GM12878 (cell line): ENCODE results near the gene PF4V1. TPM values are rescaled to one million over a fixed set of nuclear protein-coding genes. Genes with fewer than 3 reads are reported as not detected.

Experiments used
- ATAC-seq: fragments of 200-7000 bp; cut with Tn5 transposase; 3 replicates; pipeline ENCODE4 v1.9.1; 2020; ENCODE audit warnings: mild to moderate bottlenecking, moderate library complexity
- BruUV-seq: library from RNA; stranded (reverse); fragments of 400-500 nt; replicated peaks from 2 replicates; lab custom pipeline; 2021; lab: Mats Ljungman, UMichigan
- CTCF ChIA-PET: fragments of 300-600 bp; sonication (Branson Sonifier 250); formaldehyde crosslinking; extraction: SDS; loops from one replicate; lab custom pipeline; 2021; ENCODE audit warnings: inconsistent platforms; lab: Yijun Ruan, JAX
- POLR2A ChIA-PET: fragments of 350-600 bp; formaldehyde crosslinking; extraction: SDS; loops from one replicate; lab custom pipeline; 2021; ENCODE audit warnings: inconsistent platforms; lab: Charles Lee
- RAD21 ChIA-PET: fragments of 300-600 bp; sonication (Branson Sonifier 250); formaldehyde crosslinking; loops from one replicate; lab custom pipeline; 2023; ENCODE audit warnings: antibody characterized with exemption; ENCODE audit not compliant: unreplicated experiment; lab: Charles Lee
- SMC1A ChIA-PET: fragments of 300-600 bp; sonication (Branson Sonifier 250); formaldehyde crosslinking; loops from one replicate; lab custom pipeline; 2023; ENCODE audit not compliant: unreplicated experiment, uncharacterized antibody; lab: Charles Lee
- DNase-seq: peaks from one replicate; pipeline ENCODE4 v3.0.0-alpha.2; 2011; ENCODE audit warnings: low read depth, low spot score
- FAIRE-seq: peaks from 3 replicates; lab custom pipeline; 2011; peaks lifted over from hg19 to GRCh38; lab: Jason Lieb, UNC
- H2AFZ ChIP-seq: 2 replicates; pipeline ENCODE4 v1.6.0; 2011; ENCODE audit warnings: low read depth, low read length, control low read depth; ENCODE audit not compliant: control insufficient read depth
- H3K27ac ChIP-seq: 2 replicates; pipeline ENCODE4 v1.5.1; 2011; ENCODE audit warnings: control low read depth; ENCODE audit not compliant: control insufficient read depth, insufficient read depth
- H3K27me3 ChIP-seq, 2 experiments: replicated peaks in 1 of 2; 2 replicates each; pipeline versions ENCODE4 v1.6.0 to v1.6.1; 2011; ENCODE audit warnings: low read length in 1 of 2; ENCODE audit not compliant: control insufficient read depth in 2 of 2, insufficient read depth in 2 of 2
- H3K36me3 ChIP-seq, 2 experiments: 2 replicates each; pipeline ENCODE4 v1.5.1; 2011; ENCODE audit warnings: low read length in 1 of 2; ENCODE audit not compliant: control insufficient read depth in 2 of 2, insufficient read depth in 2 of 2
- H3K4me1 ChIP-seq: 2 replicates; pipeline ENCODE4 v1.6.1; 2011; ENCODE audit warnings: mild to moderate bottlenecking, low read length, moderate library complexity, mixed read lengths; ENCODE audit not compliant: control insufficient read depth, insufficient read depth
- H3K4me2 ChIP-seq: 2 replicates; pipeline ENCODE4 v1.6.0; 2011; ENCODE audit warnings: control low read depth; ENCODE audit not compliant: control insufficient read depth, insufficient read depth
- H3K4me3 ChIP-seq: fragments of 200-600 bp; sonication (generic); 2 replicates; pipeline ENCODE4 v1.5.1; 2016
- H3K79me2 ChIP-seq: 2 replicates; pipeline ENCODE4 v1.6.0; 2011; ENCODE audit warnings: low read length; ENCODE audit not compliant: control insufficient read depth, insufficient read depth
- H3K9ac ChIP-seq: 2 replicates; pipeline ENCODE4 v1.8.0; 2011; ENCODE audit warnings: low read length, control low read depth, mixed read lengths; ENCODE audit not compliant: control insufficient read depth, insufficient read depth
- H3K9me3 ChIP-seq: replicated peaks from 3 replicates; pipeline ENCODE4 v1.5.1; 2011; ENCODE audit warnings: mild to moderate bottlenecking, low read length; ENCODE audit not compliant: control insufficient read depth, insufficient read depth
- H4K20me1 ChIP-seq: 2 replicates; pipeline ENCODE4 v1.6.0; 2011; ENCODE audit not compliant: control insufficient read depth, insufficient read depth
- IKZF2 ChIP-seq, 2 experiments: fragments of 450-650 bp; IDR thresholded peaks; 2 replicates each; pipeline ENCODE4 v1.6.1; 2017; ENCODE audit warnings: mild to moderate bottlenecking in 2 of 2, moderate library complexity in 2 of 2
- NFYA ChIP-seq: IDR thresholded peaks from 2 replicates; pipeline ENCODE4 v1.6.1; 2011; ENCODE audit warnings: low read depth, mild to moderate bottlenecking, low read length, improper control_type of control experiment, borderline replicate concordance
- NFYB ChIP-seq: IDR thresholded peaks from 2 replicates; pipeline ENCODE4 v1.6.1; 2011; ENCODE audit warnings: low read depth, mild to moderate bottlenecking, low read length, improper control_type of control experiment, moderate library complexity; ENCODE audit not compliant: insufficient read depth
- NR2C2 ChIP-seq: IDR thresholded peaks from 2 replicates; pipeline ENCODE4 v1.6.1; 2011; ENCODE audit warnings: borderline replicate concordance, low read depth; ENCODE audit not compliant: control insufficient read depth, insufficient read length
- POLR2A ChIP-seq: IDR thresholded peaks from 2 replicates; pipeline ENCODE4 v1.6.1; 2011; ENCODE audit warnings: low read depth, mild to moderate bottlenecking, low read length
- PRDM15 ChIP-seq: fragments of 450-650 bp; formaldehyde crosslinking; IDR thresholded peaks from 2 replicates; pipeline ENCODE4 v1.4.0; 2020; ENCODE audit warnings: mild to moderate bottlenecking, moderate library complexity
- WGBS: methylation state at CpG from one replicate; pipeline ENCODE4 v1.1.6; 2016; ENCODE audit warnings: low lambda C conversion rate; ENCODE audit not compliant: insufficient replicate concordance, insufficient coverage; ENCODE audit errors: missing lambda C conversion rate; 5-methylcytosine and 5-hydroxymethylcytosine counted together
- in situ Hi-C: fragments of 300-500 bp; cut with MboI; formaldehyde crosslinking; loops from 9 replicates; pipeline ENCODE4 v1.14.3; 2018; ENCODE audit warnings: mixed read lengths
- intact Hi-C: fragments of 100-400 bp; cut with micrococcal nuclease; formaldehyde crosslinking; loops from one replicate; pipeline ENCODE4 v1.14.2; 2022; ENCODE audit not compliant: unreplicated experiment
- polyA plus RNA-seq, 11 experiments: library from polyadenylated mRNA; depleted of rRNA in 4 of 11; unstranded in 6 of 11; stranded (reverse) in 5 of 11; fragments of >200 nt; fragmentation: Nextera tagmentation in 4 of 11; fragmentation: Illumina TruSeq in 1 of 11; extraction: Ambion mirVana in 4 of 11; extraction: Trizol in 1 of 11; gene quantifications; 1 replicate in 1 of 11; 2 replicates in 10 of 11; pipeline versions ENCODE4 v1.2.1 to v1.2.3, GENCODE V29; 2011 to 2016; ENCODE audit warnings: inconsistent platforms in 2 of 11, missing spikeins in 2 of 11, low read depth in 1 of 11
- total RNA-seq, 4 experiments: library from RNA; depleted of rRNA in 3 of 4; stranded (reverse); fragments of >200 nt in 3 of 4; fragmentation: Illumina TruSeq in 1 of 4; extraction: Trizol in 1 of 4; gene quantifications; 2 replicates each; pipeline versions ENCODE4 v1.2.1 to v1.2.3, GENCODE V29; 2013 to 2021

The PF4V1 gene
- total and polyA plus RNA-seq, 10 of the 15 experiments (the other 5 are each of a cell fraction or from before 2014, with no cell fraction given): not detected

GRCh38 chr4:73866246-73866645 is 13.2 kb downstream of the PF4V1 start:
- no peak overlapping the region for H3K27ac ChIP-seq
- no peaks in the 10 kb centered on the region for H3K9me3 ChIP-seq
- no peak for TF ChIP-seq NFYA
- TF ChIP-seq NFYB: no peak
- TF ChIP-seq IKZF2 (IDR thresholded peaks at IDR 0.05): no peak
- TF ChIP-seq POLR2A: no peak
- no peak for TF ChIP-seq NR2C2
- TF ChIP-seq PRDM15 (CRISPR knock-in tag): no peak
- SMC1A ChIA-PET: interaction anchor here (1.2 to 1.4 kb wide), 2 partner anchors 204 to 268 kb away, joined by 4 read pairs; no protein-coding TSS in a partner anchor
- intact Hi-C loops (loop anchor here (5.0 to 10.0 kb wide), 2 partner anchors 261 to 291 kb away; no protein-coding TSS in a partner anchor), in situ Hi-C loops (no loop called here)
- WGBS: 0% methylated on average over 2 of the region's 2 CpGs
- H2AFZ ChIP-seq: no peak overlapping the region
- H3K27me3 ChIP-seq: peaks cover 0 to 8% of the 10 kb centered on the region in 2 experiments; a peak in 2 of 4 replicates
- no peak for ATAC-seq
- POLR2A ChIA-PET: no interaction called here
- RAD21 ChIA-PET: no interaction called here
- no peak overlapping the region for H3K4me2 ChIP-seq
- DNase-seq: no peak
- no peaks in the 10 kb centered on the region for H3K79me2 ChIP-seq
- FAIRE-seq: no peak
- CTCF ChIA-PET: interaction anchor here (0.7 to 1.9 kb wide), 2 partner anchors 135 to 204 kb away, joined by 3 to 4 read pairs; no protein-coding TSS in a partner anchor
- no peak overlapping the region for H3K4me3 ChIP-seq
- H3K9ac ChIP-seq: no peak overlapping the region
- no peaks in the 10 kb centered on the region for H3K4me1 ChIP-seq
- H3K36me3 ChIP-seq: no peaks in the 10 kb centered on the region
- H4K20me1 ChIP-seq: no peaks in the 10 kb centered on the region
- BruUV-seq: no TSS peak
